SHP77 (cell line): Measurements from ENCODE around the gene UBE2B.
"Not testable (repeated sequence)": the region's sequence is repeated elsewhere in the genome, so short reads cannot be mapped to it uniquely, and the experiment has no call there.

Experiments
- DNase-seq, 2 experiments: peaks; one replicate each; lab custom pipeline; 2025; lab: John Stamatoyannopoulos, UW

The UBE2B gene

DNA sequence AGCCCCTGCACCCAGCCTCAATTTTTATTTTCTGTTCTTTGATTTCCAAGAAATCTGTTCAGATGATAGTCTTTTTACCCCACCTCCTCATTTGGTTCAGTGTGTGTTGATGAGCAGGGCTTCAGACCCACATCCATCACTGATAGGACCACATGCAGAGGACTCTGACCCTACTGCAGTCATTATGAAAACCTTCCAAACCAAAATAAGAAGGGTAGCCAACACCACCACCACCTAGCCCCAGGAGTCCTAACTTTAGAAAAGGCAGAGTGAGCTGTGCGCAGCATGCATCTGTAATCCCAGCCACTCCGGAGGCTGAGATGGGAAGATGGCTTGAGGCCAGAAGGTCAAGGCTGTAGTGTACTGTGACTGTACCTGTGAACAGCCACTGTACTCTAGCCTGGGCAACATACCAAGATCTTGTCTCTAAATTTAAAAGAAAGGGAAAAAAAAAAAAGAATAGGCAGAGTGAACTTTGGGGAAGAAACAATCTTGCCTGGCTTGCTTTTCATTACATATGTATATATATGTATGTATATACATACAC, 27.3 kb downstream of the UBE2B start:
- no peak for DNase-seq

DNA sequence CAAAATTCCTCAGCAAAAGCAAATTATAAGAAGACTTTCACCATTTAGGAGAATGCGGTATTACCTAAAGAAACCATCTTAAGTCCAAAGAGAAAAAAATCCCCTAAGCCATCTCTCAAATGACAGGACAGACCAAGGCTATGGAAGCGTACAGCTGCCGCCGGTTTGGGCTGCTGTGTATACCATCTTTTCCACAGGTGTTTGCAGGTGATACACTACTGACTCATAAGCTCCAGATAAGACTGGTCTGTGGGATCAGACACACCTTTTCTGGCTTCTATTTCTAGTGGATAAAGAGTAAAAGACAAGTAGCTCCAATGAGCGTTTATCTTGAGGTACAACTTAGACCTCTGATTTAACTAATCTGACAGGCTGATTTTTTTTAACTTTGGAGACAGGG, 32.6 kb downstream of the UBE2B start:
- no peak for DNase-seq

DNA sequence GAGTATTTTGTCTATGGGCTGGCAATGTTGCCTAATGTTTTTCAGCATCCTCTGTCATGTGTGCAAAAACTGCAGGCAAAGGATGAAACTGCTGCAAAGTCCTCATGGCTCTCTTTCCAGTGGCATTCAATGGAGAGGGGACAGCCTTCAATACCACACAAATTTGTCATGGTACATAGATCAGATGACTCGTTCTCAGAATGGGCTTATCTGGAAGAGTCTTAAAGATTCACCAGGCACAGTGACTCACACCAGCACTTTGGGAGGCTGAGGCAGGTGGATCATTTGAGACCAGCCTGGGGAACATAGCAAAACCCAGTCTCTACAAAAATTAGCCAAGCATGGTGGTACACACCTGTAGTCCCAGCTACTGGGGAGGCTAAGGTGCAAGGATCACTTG, 35.0 kb downstream of the UBE2B start:
- no peak for DNase-seq

DNA sequence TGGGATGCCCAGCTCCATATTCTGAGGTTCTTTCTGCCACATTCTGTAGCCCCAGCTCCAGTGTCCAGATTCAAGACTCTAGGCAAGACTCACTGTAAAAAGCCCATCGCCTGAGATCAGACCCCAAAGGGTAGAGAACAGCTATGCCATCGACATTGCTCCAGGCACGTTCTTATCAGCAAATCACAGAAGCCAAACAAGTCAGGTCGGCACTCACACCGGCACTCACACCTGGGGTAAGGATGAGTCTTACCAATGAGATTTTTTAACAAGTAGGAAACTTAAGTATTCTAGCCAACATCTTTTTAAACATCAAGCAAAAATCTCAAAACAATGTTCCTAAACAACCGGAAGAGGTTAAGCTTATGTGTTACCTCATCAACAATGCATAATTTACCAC, 38.0 kb downstream of the UBE2B start:
- DNase-seq: no peak

DNA sequence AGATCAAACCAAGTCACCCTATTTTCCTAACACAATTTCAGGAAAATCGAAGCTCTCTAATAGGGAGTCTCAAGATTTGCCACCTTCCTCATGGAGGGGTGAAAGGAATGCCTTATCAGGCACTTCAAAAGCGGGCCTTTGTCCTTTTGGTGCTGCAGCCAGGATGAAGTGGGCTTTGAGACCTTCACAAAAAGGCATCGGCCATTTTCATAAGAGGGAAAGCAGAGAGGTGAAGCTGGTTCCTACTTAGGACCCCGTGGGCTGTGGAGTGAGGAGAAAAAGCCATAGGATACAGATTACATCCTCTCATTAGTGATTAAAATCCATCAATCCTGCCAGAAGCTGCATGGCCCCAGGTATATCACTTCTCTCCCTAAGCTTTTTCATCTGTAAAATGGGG, 39.5 kb downstream of the UBE2B start:
- DNase-seq: no peak

DNA sequence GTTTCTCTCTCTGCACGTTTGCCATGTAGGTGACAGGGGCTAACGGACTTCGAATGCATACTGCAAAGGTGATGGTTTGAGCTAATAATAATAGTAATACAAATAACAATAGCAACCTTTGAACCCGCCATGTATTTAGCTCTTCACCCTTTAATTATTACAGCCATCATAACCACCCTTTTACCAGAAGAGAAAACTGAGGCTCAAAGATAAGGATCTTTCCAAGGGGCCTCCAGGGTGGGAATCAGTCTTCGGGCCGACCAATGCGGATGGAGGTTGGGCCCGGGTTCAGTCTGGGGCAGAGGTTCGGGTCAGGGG, 39.8 kb downstream of the UBE2B start:
- no peak for DNase-seq

DNA sequence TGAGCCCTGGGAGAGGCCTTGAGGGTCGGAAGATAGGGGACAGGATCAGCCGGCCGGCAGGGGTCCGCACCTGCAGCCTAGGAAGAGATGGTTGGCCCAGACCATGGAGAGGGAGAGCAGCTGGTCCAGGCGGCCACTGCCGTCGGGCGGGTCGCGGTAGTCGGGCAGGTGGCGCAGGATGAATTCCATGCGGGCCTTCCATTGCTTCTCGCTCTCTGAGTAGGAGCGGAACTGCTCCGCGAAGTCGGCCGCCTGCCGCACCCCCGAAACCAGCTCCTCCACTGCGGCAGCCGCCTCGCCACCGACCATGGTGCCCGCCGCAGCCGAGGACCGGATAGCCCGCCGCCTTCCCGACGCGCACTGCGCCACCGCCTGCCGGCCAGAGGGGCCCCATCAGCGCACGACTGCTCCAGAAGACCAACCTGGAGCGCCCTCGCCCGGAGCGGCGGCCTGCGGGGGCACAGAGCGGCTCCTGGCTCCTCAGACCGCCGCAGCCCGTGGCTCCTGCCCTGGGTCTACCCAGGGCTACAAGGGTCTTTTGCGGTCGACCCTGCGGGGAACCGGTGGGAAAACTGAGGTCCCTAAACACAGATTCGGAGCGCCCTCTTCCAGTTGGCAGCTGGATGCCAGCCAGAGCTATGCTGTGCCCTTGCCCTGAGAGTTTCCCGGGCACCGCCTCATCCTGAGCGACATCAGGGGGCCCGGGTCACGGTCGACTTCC, 40.3 kb downstream of the UBE2B start, which contains the start of gene CDKN2AIPNL:
Gene CDKN2AIPNL, minus strand, starts transcription at position 336 of the 721 bp plus-strand sequence. Its CDS starts 27 bp downstream, at position 309.
- peak; percentile 76 to 88 for DNase-seq

DNA sequence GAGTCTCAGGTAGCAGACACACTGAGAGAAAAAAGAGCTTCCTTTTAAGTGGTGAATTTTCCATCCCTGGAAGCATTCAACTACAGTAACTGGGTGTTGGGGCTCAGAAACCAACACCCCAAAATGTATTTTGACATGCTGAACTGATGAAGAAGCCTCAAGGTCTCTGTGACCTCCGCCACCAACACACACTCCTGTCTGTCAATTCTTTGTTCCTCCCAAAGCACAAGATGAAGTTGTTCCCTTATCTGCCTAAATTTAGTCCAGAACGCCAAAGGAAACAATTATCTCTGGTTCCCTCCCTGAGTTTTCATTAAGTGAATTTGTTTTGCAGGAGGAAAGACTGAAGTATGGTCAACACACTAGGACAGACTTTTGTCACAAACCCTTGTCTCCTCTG, 41.7 kb downstream of the UBE2B start:
- no peak for DNase-seq

DNA sequence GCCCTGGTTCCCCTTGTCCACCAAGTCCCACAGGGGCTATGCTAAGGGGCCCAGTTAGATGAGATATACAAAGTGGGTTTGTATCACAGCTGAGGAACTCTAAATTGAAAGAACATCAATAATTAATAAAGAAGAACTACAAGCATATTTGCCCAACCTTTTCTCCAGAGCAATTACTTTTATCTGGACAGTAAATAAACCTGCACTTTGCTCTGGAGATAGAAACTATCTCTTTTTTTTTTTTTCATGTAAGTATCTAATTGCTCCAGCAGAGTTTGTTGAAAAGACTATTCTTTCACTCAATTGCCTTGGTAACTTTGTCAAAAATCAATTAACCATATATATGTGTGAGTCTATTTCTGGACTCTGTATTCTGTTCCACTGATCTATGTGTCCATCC, 46.3 kb downstream of the UBE2B start:
- no peak for DNase-seq

DNA sequence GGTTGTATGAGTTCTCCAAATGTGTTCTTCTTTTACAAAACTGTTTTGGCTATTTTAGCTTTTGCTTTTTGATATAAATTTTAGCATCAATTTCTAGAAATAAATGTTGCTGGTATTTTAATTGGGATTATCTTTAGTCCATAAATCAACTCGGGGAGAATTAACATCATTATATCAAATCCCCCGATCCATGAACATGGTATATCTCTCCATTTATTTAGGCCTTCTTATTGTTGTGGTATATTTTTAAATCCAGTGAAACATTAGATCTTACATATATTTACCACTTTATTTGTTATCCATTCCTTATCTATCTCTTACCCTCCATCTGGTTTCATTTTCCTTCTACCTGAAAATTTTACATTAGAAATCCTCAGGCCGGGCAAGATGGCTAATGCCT, 47.6 kb downstream of the UBE2B start:
- DNase-seq: no peak

DNA sequence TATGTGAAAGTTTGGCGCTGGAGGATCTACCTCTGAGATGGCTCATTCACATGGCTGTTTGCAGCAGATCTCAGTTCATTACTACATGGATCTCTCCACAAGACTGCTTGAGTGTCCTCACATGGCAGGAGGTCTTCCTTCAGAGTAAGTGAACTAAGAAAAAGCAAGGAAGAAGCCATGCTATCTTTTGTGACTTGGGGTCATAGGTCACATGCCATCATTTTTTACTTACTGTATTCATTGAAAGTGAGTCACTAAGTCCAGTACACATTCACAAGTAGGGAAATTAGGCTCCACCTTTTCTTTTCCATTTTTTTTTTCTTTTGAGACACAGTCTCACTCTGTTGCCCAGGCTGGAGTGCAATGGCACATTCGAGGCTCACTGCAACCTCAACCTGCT, 49.0 kb downstream of the UBE2B start:
- DNase-seq: no peak

DNA sequence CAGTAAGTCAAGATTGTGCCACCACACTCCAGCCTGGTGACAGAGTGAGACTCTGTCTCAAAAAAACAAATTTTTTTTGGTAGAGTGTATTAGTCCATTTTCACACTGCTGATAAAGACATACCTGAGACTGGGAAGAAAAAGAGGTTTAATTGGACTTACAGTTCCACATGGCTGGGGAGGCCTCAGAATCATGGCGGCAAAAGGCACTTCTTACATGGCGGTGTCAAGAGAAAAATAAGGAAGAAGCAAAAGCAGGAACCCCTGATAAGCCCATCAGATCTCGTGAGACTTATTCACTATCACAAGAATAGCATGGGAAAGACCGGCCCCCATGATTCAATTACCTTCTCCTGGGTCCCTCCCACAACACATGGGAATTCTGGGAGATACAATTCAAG, 49.7 kb downstream of the UBE2B start:
- DNase-seq: not testable (repeated sequence)

DNA sequence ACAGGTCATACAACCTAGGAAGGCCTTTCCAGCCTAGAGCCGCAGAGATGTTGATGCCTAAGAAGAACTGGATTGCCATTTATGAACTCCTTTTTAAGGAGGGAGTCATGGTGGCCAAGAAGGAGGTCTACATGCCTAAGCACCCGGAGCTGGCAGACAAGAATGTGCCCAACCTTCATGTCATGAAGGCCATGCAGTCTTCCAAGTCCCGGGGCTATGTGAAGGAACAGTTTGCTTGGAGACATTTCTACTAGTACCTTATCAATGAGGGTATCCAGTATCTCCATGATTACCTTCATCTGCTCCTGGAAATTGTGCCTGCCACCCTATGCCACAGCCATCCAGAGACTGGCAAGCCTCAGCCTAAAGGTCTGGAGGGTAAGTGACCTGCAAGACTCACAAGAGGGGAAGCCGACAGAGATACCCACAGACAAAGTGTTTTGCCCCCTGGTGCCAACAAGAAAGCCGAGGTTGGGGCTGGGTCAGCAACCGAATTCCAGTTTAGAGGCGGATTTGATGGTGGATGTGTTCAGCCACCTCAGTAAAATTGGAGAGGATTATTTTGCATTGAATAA, 51.5 kb downstream of the UBE2B start:
- no peak for DNase-seq

DNA sequence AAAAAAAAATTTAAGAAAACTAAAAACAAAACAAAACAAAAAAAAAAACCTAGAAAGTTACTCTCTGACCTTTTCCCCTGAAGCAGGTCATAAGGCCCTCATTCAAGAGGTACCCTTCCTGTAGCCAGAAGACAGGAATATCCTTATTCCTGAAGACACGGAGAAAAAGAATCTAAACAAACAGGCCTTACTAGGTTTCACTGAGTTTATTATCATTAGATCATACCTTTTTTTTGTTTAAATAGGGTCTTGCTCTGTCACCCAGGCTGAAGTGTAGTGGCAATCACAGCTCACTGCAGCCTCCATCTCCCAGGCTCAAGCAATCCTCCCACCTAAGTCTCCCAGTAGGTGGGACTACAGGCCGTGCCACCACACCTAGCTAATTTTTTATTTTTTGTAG, 52.0 kb downstream of the UBE2B start:
- DNase-seq: no peak

DNA sequence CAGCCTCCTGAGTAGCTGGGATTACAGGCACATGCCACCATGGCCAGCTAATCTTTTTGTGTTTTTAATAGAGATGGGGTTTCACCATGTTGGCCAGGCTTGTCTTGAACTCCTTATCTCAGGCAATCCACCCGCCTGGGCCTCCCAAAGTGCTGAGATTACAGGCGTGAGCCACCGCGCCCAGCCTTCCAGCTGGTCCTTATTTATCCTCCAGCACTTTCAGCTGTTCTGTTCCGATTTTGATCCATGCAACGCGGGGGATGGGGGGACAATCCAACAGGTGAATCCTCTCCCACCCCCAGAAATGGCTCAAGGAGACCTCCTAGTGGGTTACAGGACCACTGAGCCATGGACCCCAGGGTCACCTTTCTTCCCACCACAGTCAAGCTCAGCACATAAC, 55.0 kb downstream of the UBE2B start:
- DNase-seq: no peak

DNA sequence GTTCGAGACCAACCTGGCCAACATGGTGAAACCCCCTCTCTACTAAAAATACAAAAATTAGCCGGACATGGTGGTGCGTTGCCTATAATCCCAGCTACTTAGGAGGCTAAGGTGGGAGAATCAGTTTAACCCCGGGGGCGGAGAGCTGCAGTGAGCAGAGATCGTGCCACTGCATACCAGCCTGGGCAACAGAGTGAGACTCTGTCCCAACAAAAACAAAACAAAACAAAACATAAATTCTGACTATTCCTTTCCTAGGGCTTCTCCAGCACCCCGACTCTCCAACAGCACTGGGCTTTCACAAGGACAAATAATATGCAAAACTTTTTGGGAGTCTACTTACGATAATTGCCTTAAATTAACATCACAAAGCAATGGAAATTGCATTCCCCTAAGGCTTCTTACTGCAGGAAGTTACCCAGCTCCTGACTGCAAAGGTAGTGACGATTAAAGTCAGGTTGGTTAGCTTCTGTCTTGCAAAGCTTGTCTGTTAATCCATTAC, 56.2 kb downstream of the UBE2B start:
- no peak for DNase-seq

DNA sequence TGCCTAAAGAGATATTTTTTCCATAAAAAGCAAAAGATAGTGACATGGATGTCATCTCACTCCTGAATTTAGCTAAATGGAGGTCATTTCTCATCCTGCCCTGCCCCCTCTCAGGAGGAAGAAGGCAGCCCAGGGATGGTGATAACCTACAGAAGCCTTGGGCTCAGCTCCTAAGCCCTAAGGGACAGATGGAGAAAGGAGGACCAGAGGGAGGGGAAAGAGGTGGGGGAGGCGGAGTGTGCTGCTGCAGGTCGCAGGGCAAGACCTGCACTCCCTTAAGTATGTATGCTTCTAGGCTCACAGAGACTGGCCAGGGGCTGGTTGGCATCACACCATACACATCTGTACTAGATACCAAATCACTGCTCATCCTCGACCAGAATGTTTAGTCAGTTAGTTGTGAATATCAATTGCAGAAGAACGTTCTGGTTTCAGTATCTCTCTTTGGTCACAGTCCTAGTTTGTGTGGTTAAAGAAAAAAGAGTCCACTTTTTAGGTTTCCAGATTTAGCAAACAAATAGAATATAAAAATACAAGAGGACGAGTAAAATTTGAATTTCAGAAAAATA, 58.7 kb downstream of the UBE2B start:
- no peak for DNase-seq

DNA sequence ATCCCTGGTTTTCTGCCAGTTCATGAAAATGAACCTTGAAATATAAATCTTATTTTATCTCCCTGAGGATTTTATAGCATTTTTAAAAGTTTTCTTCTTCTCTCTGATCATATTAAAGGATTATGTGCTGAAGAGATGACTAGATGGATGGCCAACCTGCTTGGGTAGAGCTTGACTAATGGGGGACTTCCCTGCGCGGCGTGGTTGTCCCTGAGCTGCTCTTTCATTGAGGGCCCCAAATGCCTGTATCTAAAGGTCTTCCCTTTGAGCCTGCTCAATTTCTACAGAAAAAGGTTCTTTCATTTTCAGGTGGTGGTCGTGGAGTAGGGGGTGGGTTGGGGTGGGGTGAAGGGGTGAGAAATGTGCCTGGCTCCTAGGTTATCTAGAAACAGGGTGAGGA, 60.8 kb downstream of the UBE2B start:
- DNase-seq: no peak

DNA sequence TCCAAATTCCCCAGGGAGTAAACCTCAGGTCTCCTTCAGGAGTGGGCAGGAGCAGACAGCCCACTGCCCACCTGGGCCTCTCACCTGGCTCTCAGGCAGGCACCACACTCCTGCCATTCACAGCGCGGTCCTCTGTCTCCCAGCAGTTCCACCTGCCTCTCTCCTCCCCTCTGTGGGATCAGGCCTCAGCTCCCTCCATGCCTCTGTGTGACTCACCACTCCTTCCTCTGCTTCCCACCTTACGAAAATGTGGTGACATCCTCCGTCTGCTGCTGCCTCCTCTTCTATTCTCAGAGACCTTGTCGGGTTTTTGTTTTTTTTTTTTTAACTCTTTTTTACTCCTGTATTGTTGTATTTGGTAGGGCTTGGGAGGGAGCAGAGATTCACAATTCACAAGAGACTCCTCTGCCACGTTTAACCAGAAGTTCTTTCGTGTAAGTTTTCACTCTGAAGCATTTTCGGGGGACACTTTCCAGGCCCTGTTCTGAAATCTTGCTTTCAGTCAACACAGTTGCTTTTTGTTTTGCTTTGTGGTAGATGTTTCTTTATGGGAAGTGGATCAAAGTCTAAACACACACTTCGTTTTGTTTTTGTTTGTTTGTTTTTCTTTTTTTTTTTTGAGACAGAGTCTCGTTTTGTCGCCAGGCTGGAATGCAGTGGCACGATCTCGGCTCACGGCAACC, 61.4 kb downstream of the UBE2B start:
- DNase-seq: peak in 1 of 2 experiments; percentile 11

DNA sequence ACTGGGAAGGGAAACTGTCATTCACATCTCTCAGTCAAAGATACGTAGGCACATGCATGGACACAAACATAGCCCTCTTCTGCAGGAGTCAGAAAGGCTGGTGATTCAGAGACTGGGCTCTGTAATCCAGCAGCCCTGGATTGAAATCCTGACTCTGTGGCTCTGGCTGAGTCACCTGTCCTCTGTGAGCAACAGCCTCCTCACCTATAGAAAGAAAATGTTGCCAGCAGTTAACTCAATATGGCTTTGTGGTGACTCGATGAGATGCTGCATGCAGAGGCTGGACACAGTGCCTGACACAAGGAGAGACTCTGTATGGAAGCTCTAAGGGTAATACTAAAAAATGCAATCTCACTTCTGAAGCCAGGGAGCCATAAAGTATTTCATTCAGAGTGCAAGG, 64.2 kb downstream of the UBE2B start:
- DNase-seq: no peak

DNA sequence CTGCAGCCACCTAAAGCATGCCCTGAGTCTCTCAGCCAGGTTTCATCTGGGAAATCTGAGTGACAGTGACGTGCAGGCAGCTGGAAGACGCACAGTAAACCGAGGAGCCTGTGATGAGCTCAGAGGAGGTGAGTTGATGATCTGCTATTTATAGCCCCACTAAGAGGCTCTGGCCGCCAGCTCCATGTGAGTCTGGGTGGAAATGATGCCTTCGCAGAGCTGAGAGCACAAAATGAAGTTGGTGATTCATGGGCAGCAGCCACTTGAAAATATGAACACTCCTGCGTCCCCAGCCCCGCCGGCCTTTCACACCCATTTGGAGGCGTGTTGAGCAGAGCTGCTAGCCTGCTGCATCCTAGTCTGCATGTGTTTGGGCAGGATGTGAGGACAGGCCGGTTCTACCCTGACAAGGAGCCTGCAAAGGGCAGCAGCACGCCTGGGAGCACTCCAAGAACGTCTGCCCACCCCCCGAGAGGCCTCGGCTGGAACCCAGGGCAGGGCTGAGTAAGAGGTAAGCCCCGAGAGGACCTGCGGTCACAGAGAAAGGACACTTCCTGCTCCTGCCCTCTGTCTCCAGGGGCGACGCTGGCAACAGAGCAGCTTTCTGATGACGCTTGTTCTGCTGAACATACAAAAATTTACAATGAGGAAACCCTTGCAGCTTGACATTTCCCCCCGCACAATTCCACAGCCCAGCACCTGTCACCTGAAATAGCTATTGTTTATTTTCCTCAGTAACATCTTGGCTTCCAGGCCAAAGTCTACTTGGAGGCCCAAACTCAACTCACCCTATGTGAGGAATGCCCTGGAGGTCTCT, 65.4 kb downstream of the UBE2B start:
- peak; percentile 94 for DNase-seq

DNA sequence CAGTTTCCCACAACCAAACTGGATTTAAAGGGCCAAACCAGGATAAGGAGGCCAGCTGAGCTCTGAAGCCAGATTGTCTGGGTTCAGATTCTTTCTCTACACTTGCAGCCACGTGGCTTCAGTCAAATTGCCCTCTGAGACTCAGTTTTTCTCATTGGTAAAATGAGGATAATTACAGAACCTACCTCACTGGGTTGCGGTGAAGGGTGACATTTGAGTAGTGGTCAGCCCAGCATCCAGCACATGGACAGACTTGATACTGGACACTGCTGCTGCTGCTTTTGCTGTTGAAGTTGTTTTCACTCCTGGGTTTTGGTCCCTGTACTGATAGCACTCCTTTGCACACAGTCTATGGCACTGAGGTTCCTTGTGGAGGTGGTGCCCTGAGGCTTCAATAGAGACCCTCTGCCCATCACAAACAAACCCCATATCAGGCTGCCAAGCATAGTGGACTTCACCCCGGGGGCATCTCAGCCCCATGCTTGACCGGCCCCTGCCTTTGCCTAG, 66.0 kb downstream of the UBE2B start:
- DNase-seq: no peak
